GM19035 (cell line): ENCODE results near the gene KCTD3.

Source experiments
- ATAC-seq: cut with Tn5 transposase; IDR thresholded peaks from one replicate; pipeline ENCODE4 v1.9.1; 2021; ENCODE audit not compliant: unreplicated experiment

KCTD3 gene

GRCh38 chr1:215605011-215605621 is 38.0 kb downstream of the KCTD3 start:
- ATAC-seq = no peak

- ATAC-seq = no peak
Observed at GRCh38 chr1:215606036-215606435, 38.9 kb downstream of the KCTD3 start.

GRCh38 chr1:215606564-215607168 is 39.6 kb downstream of the KCTD3 start:
- ATAC-seq = no peak

GRCh38 chr1:215607412-215607811 is 40.3 kb downstream of the KCTD3 start:
- no peak for ATAC-seq

GRCh38 chr1:215608646-215609045 is 41.5 kb downstream of the KCTD3 start:
- ATAC-seq = no peak

GRCh38 chr1:215612391-215612790 is 45.3 kb downstream of the KCTD3 start:
- ATAC-seq = no peak

- no peak for ATAC-seq
Observed at GRCh38 chr1:215617979-215618378, 50.9 kb downstream of the KCTD3 start.

- no peak for ATAC-seq
Observed at GRCh38 chr1:215623162-215623561, 56.1 kb downstream of the KCTD3 start.

GRCh38 chr1:215625949-215626348 is 58.8 kb downstream of the KCTD3 start:
- ATAC-seq = no peak

- no peak for ATAC-seq
Observed at GRCh38 chr1:215631040-215631439, 63.9 kb downstream of the KCTD3 start.

- ATAC-seq = no peak
Observed at GRCh38 chr1:215631489-215631888, 64.4 kb downstream of the KCTD3 start.

- no peak for ATAC-seq
Observed at GRCh38 chr1:215635827-215636226, 68.7 kb downstream of the KCTD3 start.

GRCh38 chr1:215636258-215636965 is 69.3 kb downstream of the KCTD3 start:
- ATAC-seq = no peak

- no peak for ATAC-seq
Observed at GRCh38 chr1:215637041-215637573, 70.0 kb downstream of the KCTD3 start.

- ATAC-seq = no peak
Observed at GRCh38 chr1:215640429-215641148, 73.5 kb downstream of the KCTD3 start.

GRCh38 chr1:215643592-215644321 is 76.7 kb downstream of the KCTD3 start:
- no peak for ATAC-seq

GRCh38 chr1:215645182-215645581 is 78.1 kb downstream of the KCTD3 start:
- no peak for ATAC-seq

GRCh38 chr1:215645861-215646260 is 78.8 kb downstream of the KCTD3 start:
- ATAC-seq = no peak

- ATAC-seq = no peak
Observed at GRCh38 chr1:215647738-215648137, 80.6 kb downstream of the KCTD3 start.

- ATAC-seq = no peak
Observed at GRCh38 chr1:215648957-215649356, 81.9 kb downstream of the KCTD3 start.
